OCI-LY7 (cell line): ENCODE results near the gene PLK4. TPM values are rescaled to one million over a fixed set of nuclear protein-coding genes. Genes with fewer than 3 reads are reported as not detected.

ENCODE experiments used
- BruUV-seq: library from RNA; stranded (reverse); fragments of 400-500 nt; replicated peaks from 2 replicates; lab custom pipeline; 2021; lab: Mats Ljungman, UMichigan
- CTCF ChIA-PET: fragments of 300-600 bp; sonication (Branson Sonifier 250); formaldehyde crosslinking; loops from one replicate; lab custom pipeline; 2022; ENCODE audit warnings: antibody characterized with exemption; ENCODE audit not compliant: unreplicated experiment; lab: Charles Lee
- POLR2A ChIA-PET: fragments of 300-600 bp; sonication (Branson Sonifier 250); formaldehyde crosslinking; loops from one replicate; lab custom pipeline; 2022; ENCODE audit warnings: antibody characterized with exemption; lab: Charles Lee
- DNase-seq: peaks from one replicate; pipeline ENCODE4 v3.0.0-alpha.2; 2015; ENCODE audit warnings: low spot score
- H2AFZ ChIP-seq: fragments of 200-600 bp; sonication (generic), shearing (Covaris generic); 2 replicates; pipeline ENCODE4 v1.6.1; 2014; ENCODE audit warnings: mild to moderate bottlenecking, antibody characterized with exemption, low read length, moderate library complexity
- H3K27ac ChIP-seq: fragments of 200-600 bp; sonication (generic); 2 replicates; pipeline ENCODE4 v1.5.1; 2014; ENCODE audit warnings: mixed run types, low read depth, mild to moderate bottlenecking, moderate library complexity, low read length, inconsistent platforms; ENCODE audit not compliant: poor library complexity, severe bottlenecking
- H3K36me3 ChIP-seq: fragments of 200-600 bp; sonication (generic); 2 replicates; pipeline ENCODE4 v1.6.1; 2014; ENCODE audit warnings: mild to moderate bottlenecking, antibody characterized with exemption, low read length, moderate library complexity, mixed read lengths; ENCODE audit not compliant: insufficient read depth
- H3K4me1 ChIP-seq: fragments of 200-600 bp; sonication (generic); 2 replicates; pipeline ENCODE4 v1.5.1; 2014; ENCODE audit warnings: mild to moderate bottlenecking, low read length; ENCODE audit not compliant: insufficient read depth, poor library complexity, severe bottlenecking
- H3K4me2 ChIP-seq: fragments of 200-600 bp; sonication (generic); 2 replicates; pipeline ENCODE4 v1.6.1; 2014; ENCODE audit warnings: mild to moderate bottlenecking, low read length
- H3K4me3 ChIP-seq: fragments of 200-600 bp; sonication (generic); 2 replicates; pipeline ENCODE4 v1.5.1; 2014; ENCODE audit warnings: mild to moderate bottlenecking, low read depth, low read length; ENCODE audit not compliant: poor library complexity, severe bottlenecking
- H3K79me2 ChIP-seq: fragments of 200-600 bp; sonication (generic); 2 replicates; pipeline ENCODE4 v1.6.1; 2016; ENCODE audit warnings: low read depth, mild to moderate bottlenecking, low read length, moderate library complexity, mixed read lengths; ENCODE audit not compliant: insufficient read depth
- H3K9me2 ChIP-seq: fragments of 200-600 bp; sonication (generic); 2 replicates; pipeline ENCODE4 v1.6.1; 2016; ENCODE audit warnings: mild to moderate bottlenecking, low read length, mixed read lengths; ENCODE audit not compliant: insufficient read depth
- H3K9me3 ChIP-seq: fragments of 200-600 bp; sonication (generic); 2 replicates; pipeline ENCODE4 v1.6.1; 2014; ENCODE audit warnings: mild to moderate bottlenecking, mixed run types, low read length, mixed read lengths
- H4K20me1 ChIP-seq: fragments of 200-600 bp; sonication (generic); 2 replicates; pipeline ENCODE4 v1.6.1; 2014; ENCODE audit warnings: mild to moderate bottlenecking, antibody characterized with exemption, low read length, moderate library complexity, mixed read lengths; ENCODE audit not compliant: insufficient read depth
- EZH2phosphoT487 ChIP-seq: fragments of 200-600 bp; sonication (generic); IDR thresholded peaks from 2 replicates; pipeline ENCODE4 v1.6.1; 2018; ENCODE audit warnings: low read depth, borderline replicate concordance, mild to moderate bottlenecking, mixed run types, antibody characterized with exemption, low read length, moderate library complexity, mixed read lengths
- intact Hi-C: fragments of 100-400 bp; cut with micrococcal nuclease; formaldehyde crosslinking; loops from one replicate; pipeline ENCODE4 v1.10.0; 2022; ENCODE audit not compliant: unreplicated experiment
- total RNA-seq, 2 experiments: library from RNA; depleted of rRNA in 1 of 2; stranded (reverse); fragments of >200 nt in 1 of 2; shearing (Covaris generic) in 1 of 2; gene quantifications; 2 replicates each; pipeline ENCODE4 v1.2.3, GENCODE V29; 2014 to 2022
- TF ChIP-seq, protein P1 (sequence below): fragments of 200-600 bp; sonication (generic); conservative IDR thresholded peaks from 2 replicates; pipeline ENCODE4 v1.5.1; 2014; ENCODE audit warnings: mild to moderate bottlenecking, antibody characterized with exemption, low read length, moderate library complexity, mixed read lengths

PLK4 gene
- total RNA-seq, 2 experiments from 2014 or later: 68.3 to 74.1 TPM

- TF ChIP-seq EZH2phosphoT487: no peak
- TF ChIP-seq, protein P1, sequence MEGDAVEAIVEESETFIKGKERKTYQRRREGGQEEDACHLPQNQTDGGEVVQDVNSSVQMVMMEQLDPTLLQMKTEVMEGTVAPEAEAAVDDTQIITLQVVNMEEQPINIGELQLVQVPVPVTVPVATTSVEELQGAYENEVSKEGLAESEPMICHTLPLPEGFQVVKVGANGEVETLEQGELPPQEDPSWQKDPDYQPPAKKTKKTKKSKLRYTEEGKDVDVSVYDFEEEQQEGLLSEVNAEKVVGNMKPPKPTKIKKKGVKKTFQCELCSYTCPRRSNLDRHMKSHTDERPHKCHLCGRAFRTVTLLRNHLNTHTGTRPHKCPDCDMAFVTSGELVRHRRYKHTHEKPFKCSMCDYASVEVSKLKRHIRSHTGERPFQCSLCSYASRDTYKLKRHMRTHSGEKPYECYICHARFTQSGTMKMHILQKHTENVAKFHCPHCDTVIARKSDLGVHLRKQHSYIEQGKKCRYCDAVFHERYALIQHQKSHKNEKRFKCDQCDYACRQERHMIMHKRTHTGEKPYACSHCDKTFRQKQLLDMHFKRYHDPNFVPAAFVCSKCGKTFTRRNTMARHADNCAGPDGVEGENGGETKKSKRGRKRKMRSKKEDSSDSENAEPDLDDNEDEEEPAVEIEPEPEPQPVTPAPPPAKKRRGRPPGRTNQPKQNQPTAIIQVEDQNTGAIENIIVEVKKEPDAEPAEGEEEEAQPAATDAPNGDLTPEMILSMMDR: no peak
- POLR2A ChIA-PET: no interaction called here
- H3K36me3 ChIP-seq: no peaks in the 10 kb centered on the region
- intact Hi-C loops: no loop called here
- BruUV-seq: no TSS peak
- H3K79me2 ChIP-seq: no peaks in the 10 kb centered on the region
- no peak overlapping the region for H3K4me2 ChIP-seq
- CTCF ChIA-PET: no interaction called here
- DNase-seq: no peak
- no peaks in the 10 kb centered on the region for H3K9me2 ChIP-seq
- H4K20me1 ChIP-seq: no peaks in the 10 kb centered on the region
- no peak overlapping the region for H3K4me3 ChIP-seq
- no peak overlapping the region for H2AFZ ChIP-seq
- H3K4me1 ChIP-seq: no peaks in the 10 kb centered on the region
- no peak overlapping the region for H3K27ac ChIP-seq
- no peaks in the 10 kb centered on the region for H3K9me3 ChIP-seq
Observed at GRCh38 chr4:127843704-127844600, 36.7 kb upstream of the PLK4 start.

GRCh38 chr4:127844601-127845116, 36.0 kb upstream of the PLK4 start:
- Histone ChIP-seq H4K20me1 (no peaks in the 10 kb centered on the region), H3K27ac (no peak overlapping the region), H3K4me3 (no peak overlapping the region), H3K9me2 (no peaks in the 10 kb centered on the region), H3K9me3 (peaks cover 4% of the 10 kb centered on the region), H3K36me3 (no peaks in the 10 kb centered on the region), H2AFZ (no peak overlapping the region), H3K4me2 (no peak overlapping the region), H3K79me2 (no peaks in the 10 kb centered on the region), H3K4me1 (no peaks in the 10 kb centered on the region)
- ChIA-PET CTCF (no interaction called here), POLR2A (no interaction called here)
- TF ChIP-seq EZH2phosphoT487: no peak
- TF ChIP-seq, protein P1: no peak
- no TSS peak for BruUV-seq
- DNase-seq: no peak
- intact Hi-C loops: no loop called here
